Fibroblast of mammary gland (primary cell): ENCODE data around the gene INPP5D.

Experiments used
- DNase-seq: peaks from one replicate; pipeline ENCODE4 v3.0.0-alpha.2; 2010; ENCODE audit warnings: low read depth
- H3K4me3 ChIP-seq: 2 replicates; pipeline ENCODE4 v1.5.1; 2011; ENCODE audit warnings: low read depth, mild to moderate bottlenecking, low read length, moderate library complexity; ENCODE audit not compliant: control insufficient read depth
- CTCF ChIP-seq: conservative IDR thresholded peaks from 2 replicates; pipeline ENCODE4 v1.5.1; 2011; ENCODE audit warnings: low read depth, low read length, inconsistent platforms; ENCODE audit not compliant: control insufficient read depth, insufficient read depth

The INPP5D gene

DNA sequence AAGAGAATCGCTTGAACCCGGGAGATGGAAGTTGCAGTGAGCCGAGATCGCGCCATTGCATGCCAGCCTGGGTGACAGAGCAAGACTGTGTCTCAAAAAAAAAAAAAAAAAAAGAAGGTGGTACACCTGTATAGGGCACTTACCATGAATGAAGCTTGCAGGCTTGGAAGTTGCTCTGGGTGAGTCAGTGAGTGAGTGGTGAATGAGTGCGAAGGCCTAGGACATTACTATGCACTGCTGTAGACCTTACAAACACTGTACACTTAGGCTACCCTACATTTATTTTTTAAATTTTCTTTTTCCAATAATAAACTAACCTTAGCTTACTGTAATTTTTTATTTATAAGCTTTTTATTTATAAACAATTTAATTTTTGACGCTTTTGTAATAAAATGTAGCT, 113.0 kb downstream of the INPP5D start:
- no peak for DNase-seq
- TF ChIP-seq CTCF = no peak

GRCh38 chr2:233174137-233174536, 114.0 kb downstream of the INPP5D start:
- no peak for TF ChIP-seq CTCF
- peak; percentile 5 for DNase-seq
- H3K4me3 ChIP-seq = no peak overlapping the region

More for the DNA sequence above, 113.0 kb downstream of the INPP5D start:
- no peak overlapping the region for H3K4me3 ChIP-seq

DNA sequence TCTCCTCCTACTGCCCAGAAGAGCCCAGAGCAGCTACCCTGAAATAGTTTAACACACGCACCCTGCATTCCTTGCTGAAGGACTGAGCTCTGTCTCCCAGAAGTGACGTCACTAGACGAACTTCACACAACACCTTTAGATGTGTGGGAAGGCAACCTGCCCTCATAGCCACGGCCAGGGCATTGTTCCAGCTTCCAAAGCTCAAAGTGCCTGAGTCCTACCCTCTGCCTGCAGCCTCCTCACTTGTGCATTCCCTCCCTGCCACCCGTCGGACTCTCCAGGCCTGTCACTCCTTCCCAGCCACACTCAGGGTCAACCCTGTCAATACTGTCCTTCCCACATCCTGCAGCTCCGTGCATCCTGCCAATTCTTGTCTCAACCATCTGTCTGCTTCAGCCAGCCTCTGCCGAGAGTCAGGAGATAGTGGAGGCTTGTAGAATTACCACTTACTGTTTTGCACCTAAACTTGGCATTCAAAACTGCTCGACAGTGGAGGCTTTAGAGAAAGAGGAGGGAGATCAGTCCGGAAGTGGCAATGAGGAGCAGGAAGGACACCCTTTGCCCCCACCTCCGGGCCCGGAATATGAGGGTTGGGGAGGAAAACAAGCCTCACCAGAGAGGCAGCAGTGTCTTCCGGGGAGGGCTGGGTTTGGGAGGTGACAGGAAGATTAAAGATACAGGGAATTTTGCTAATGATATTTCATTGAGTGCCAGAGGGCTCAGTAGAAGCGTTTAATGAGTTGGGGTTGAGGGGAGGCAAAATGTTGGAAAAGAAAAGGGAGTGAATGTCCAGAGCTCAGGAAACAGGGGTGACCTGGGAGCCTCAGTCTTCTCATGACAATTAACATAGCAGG, 119.1 kb downstream of the INPP5D start:
- no peak for TF ChIP-seq CTCF
- DNase-seq = no peak

DNA sequence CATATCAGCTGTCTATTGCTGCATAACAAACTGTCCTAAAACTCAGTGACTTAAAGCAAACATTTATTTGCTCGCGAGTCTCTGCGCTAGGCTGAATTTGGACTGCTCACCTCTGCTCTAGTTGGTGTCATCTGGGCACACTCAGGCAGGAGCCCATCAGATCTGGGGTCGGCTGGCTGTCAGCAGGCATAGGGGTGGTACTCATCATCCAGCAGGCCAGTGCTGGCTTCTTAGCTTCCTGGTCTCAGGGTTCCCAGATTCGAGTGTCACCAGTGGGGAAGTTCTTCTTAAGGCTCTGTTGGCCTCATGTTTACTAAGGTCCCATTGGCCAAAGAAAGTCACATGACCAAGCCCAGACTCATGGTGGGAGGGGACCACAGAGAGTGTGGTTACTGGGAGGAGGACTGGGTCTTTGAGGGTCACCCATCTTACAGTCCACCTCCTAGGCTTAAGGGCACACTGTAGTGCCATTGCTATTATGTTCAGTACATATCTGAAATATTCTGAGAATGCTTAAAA, 119.8 kb downstream of the INPP5D start:
- DNase-seq = no peak
- no peak for TF ChIP-seq CTCF
- no peak overlapping the region for H3K4me3 ChIP-seq

More for the DNA sequence above, 119.1 kb downstream of the INPP5D start:
- no peak overlapping the region for H3K4me3 ChIP-seq

- DNase-seq = no peak
- no peak for TF ChIP-seq CTCF
- H3K4me3 ChIP-seq = no peak overlapping the region
Measured at GRCh38 chr2:233183869-233184418, 123.8 kb downstream of the INPP5D start.

- DNase-seq = no peak
- no peak overlapping the region for H3K4me3 ChIP-seq
- TF ChIP-seq CTCF = no peak
Measured at GRCh38 chr2:233184669-233185068, 124.5 kb downstream of the INPP5D start.
